ENCODE data around the gene COQ8B.

The COQ8B gene

DNA sequence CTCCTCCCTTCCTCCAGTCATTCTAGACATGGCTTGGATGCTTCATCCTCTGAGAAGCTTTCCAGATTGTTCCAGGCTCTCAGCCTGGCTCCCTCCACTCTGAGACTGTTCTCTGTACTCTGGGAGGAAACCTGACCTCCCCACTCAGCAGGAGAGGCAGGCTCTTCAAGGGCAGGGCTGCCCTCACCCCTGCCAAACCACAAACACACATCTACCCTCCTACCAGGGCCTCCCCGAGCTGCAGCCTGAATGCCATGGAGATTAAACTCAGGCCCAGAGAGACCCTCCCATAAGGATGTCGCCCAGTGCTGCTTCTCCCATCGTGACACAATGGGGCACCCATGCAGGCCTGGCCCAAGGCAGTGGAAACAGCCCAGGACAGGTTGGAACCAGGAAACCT is 42.4 kb downstream of the COQ8B start:
- no peak overlapping the region for H3K27ac ChIP-seq (ENCODE audit: low read depth, low read length, poor library complexity, severe bottlenecking)
- no peak overlapping the region for H3K4me3 ChIP-seq (ENCODE audit: low read depth, low read length, poor library complexity, severe bottlenecking)
- no peaks in the 10 kb centered on the region for H3K9me3 ChIP-seq (ENCODE audit: low read length)
- H3K9me2 ChIP-seq (ENCODE audit: low read depth, low read length), result no peaks in the 10 kb centered on the region
- H3F3A ChIP-seq (ENCODE audit: insufficient read depth, low read length), result no peaks in the 10 kb centered on the region
- no peak overlapping the region for H2AFZ ChIP-seq (ENCODE audit: low read length)
- H3K27me3 ChIP-seq (ENCODE audit: insufficient read depth, low read length), result no peaks in the 10 kb centered on the region
- H3K4me2 ChIP-seq (ENCODE audit: low read length), result no peak overlapping the region
- no peaks in the 10 kb centered on the region for H4K20me1 ChIP-seq (ENCODE audit: insufficient read depth, low read length)
- no peak overlapping the region for H3K9ac ChIP-seq (ENCODE audit: low read length)
- H3K4me1 ChIP-seq (ENCODE audit: insufficient read depth, low read length, severe bottlenecking), result no peaks in the 10 kb centered on the region
- no peaks in the 10 kb centered on the region for H3K79me2 ChIP-seq (ENCODE audit: insufficient read depth, low read length)
- peaks cover 85% of the 10 kb centered on the region for H3K36me3 ChIP-seq (ENCODE audit: insufficient read depth, low read length)
- TF ChIP-seq, protein P1, sequence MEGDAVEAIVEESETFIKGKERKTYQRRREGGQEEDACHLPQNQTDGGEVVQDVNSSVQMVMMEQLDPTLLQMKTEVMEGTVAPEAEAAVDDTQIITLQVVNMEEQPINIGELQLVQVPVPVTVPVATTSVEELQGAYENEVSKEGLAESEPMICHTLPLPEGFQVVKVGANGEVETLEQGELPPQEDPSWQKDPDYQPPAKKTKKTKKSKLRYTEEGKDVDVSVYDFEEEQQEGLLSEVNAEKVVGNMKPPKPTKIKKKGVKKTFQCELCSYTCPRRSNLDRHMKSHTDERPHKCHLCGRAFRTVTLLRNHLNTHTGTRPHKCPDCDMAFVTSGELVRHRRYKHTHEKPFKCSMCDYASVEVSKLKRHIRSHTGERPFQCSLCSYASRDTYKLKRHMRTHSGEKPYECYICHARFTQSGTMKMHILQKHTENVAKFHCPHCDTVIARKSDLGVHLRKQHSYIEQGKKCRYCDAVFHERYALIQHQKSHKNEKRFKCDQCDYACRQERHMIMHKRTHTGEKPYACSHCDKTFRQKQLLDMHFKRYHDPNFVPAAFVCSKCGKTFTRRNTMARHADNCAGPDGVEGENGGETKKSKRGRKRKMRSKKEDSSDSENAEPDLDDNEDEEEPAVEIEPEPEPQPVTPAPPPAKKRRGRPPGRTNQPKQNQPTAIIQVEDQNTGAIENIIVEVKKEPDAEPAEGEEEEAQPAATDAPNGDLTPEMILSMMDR (IDR thresholded peaks at IDR 0.05; ENCODE audit: low read length), result no peak
- TF ChIP-seq EZH2 (IDR thresholded peaks at IDR 0.05; ENCODE audit: borderline replicate concordance, low read length), result no peak

DNA sequence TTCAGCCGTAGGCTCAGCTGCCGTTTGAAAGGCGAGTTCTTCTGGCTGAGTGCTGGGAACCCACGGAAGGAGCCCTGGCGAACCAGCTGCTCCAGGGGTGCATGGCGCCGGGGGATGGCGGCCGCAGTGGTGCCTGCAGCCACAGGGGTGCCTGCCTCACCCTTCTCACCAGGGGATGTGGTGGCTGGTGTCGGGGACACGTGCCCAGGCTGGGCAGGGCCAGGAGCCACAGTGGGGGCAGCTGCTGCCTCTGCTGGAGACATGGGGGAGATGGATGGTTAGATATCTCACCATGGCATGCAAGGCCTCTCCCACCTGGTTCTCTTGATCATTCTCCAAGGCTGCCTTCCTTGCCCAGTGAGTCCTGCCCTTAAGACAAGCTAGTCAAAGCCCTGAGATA is 43.3 kb downstream of the COQ8B start:
- H2AFZ ChIP-seq (ENCODE audit: low read length), result no peak overlapping the region
- TF ChIP-seq EZH2 (IDR thresholded peaks at IDR 0.05; ENCODE audit: borderline replicate concordance, low read length), result no peak
- TF ChIP-seq, protein P1 (IDR thresholded peaks at IDR 0.05; ENCODE audit: low read length), result no peak
- no peaks in the 10 kb centered on the region for H3F3A ChIP-seq (ENCODE audit: insufficient read depth, low read length)
- H4K20me1 ChIP-seq (ENCODE audit: insufficient read depth, low read length), result no peaks in the 10 kb centered on the region
- H3K9ac ChIP-seq (ENCODE audit: low read length), result no peak overlapping the region
- H3K9me3 ChIP-seq (ENCODE audit: low read length), result peaks cover 7% of the 10 kb centered on the region; the same call in 1 of the 2 replicates
- no peaks in the 10 kb centered on the region for H3K4me1 ChIP-seq (ENCODE audit: insufficient read depth, low read length, severe bottlenecking)
- H3K9me2 ChIP-seq (ENCODE audit: low read depth, low read length), result no peaks in the 10 kb centered on the region
- no peaks in the 10 kb centered on the region for H3K79me2 ChIP-seq (ENCODE audit: insufficient read depth, low read length)
- H3K27me3 ChIP-seq (ENCODE audit: insufficient read depth, low read length), result no peaks in the 10 kb centered on the region
- no peak overlapping the region for H3K4me3 ChIP-seq (ENCODE audit: low read depth, low read length, poor library complexity, severe bottlenecking)
- H3K4me2 ChIP-seq (ENCODE audit: low read length), result no peak overlapping the region
- H3K27ac ChIP-seq (ENCODE audit: low read depth, low read length, poor library complexity, severe bottlenecking), result no peak overlapping the region
- peaks cover 87% of the 10 kb centered on the region for H3K36me3 ChIP-seq (ENCODE audit: insufficient read depth, low read length)

DNA sequence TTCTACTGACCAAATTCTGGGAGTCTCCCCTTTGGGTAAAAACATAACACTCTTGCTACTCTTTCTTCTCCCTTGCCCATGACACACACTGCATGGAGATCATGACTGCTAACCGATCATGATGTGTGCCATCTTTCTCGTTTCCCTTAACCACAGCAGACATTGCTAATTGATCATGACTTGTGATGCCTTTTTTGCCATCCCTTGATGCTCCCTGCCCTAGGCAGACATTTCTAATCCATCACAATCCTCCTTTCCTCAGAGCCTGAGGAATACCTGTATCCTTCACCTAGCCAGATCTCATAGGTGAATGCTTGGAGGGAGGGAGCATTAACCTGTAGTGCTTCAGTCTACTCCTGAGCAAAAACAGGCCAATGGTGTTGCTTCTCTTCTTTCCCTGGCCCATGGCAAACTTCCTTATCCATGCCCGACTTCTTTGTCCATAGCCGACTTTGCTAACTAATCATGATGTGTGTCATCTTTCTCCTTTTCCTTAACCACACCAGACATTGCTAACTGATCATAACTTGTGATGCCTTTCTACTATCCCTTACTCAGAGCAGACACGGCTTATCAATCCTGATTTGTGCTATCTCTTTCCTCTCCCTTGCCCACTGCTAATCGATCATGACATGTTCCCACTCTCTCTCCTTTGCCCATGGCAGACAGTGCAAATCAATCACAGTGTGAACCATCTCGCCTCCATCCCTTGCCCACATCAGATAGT is 44.0 kb downstream of the COQ8B start:
- H2AFZ ChIP-seq (ENCODE audit: low read length), result no peak overlapping the region
- H3F3A ChIP-seq (ENCODE audit: insufficient read depth, low read length), result no peaks in the 10 kb centered on the region
- H3K27me3 ChIP-seq (ENCODE audit: insufficient read depth, low read length), result no peaks in the 10 kb centered on the region
- no peaks in the 10 kb centered on the region for H3K9me2 ChIP-seq (ENCODE audit: low read depth, low read length)
- H4K20me1 ChIP-seq (ENCODE audit: insufficient read depth, low read length), result no peaks in the 10 kb centered on the region
- H3K27ac ChIP-seq (ENCODE audit: low read depth, low read length, poor library complexity, severe bottlenecking), result no peak overlapping the region
- H3K4me1 ChIP-seq (ENCODE audit: insufficient read depth, low read length, severe bottlenecking), result no peaks in the 10 kb centered on the region
- H3K79me2 ChIP-seq (ENCODE audit: insufficient read depth, low read length), result no peaks in the 10 kb centered on the region
- peaks cover 7% of the 10 kb centered on the region; the same call in 1 of the 2 replicates for H3K9me3 ChIP-seq (ENCODE audit: low read length)
- no peak overlapping the region for H3K4me2 ChIP-seq (ENCODE audit: low read length)
- H3K9ac ChIP-seq (ENCODE audit: low read length), result no peak overlapping the region
- peaks cover 83% of the 10 kb centered on the region for H3K36me3 ChIP-seq (ENCODE audit: insufficient read depth, low read length)
- H3K4me3 ChIP-seq (ENCODE audit: low read depth, low read length, poor library complexity, severe bottlenecking), result no peak overlapping the region
- TF ChIP-seq, protein P1 (IDR thresholded peaks at IDR 0.05; ENCODE audit: low read length), result no peak
- TF ChIP-seq EZH2 (IDR thresholded peaks at IDR 0.05; ENCODE audit: borderline replicate concordance, low read length), result no peak

Data from OCI-LY1 (cell line).